GM12873 (cell line): Measurements from ENCODE around the gene CCL4.

Source experiments
- TF ChIP-seq, protein P1 (sequence below): IDR thresholded peaks from 2 replicates; pipeline ENCODE4 v1.5.1; 2012; ENCODE audit warnings: low read depth, mild to moderate bottlenecking, moderate library complexity, low read length, control low read depth; ENCODE audit not compliant: insufficient read depth; ENCODE audit errors: missing control alignments

Gene CCL4

DNA sequence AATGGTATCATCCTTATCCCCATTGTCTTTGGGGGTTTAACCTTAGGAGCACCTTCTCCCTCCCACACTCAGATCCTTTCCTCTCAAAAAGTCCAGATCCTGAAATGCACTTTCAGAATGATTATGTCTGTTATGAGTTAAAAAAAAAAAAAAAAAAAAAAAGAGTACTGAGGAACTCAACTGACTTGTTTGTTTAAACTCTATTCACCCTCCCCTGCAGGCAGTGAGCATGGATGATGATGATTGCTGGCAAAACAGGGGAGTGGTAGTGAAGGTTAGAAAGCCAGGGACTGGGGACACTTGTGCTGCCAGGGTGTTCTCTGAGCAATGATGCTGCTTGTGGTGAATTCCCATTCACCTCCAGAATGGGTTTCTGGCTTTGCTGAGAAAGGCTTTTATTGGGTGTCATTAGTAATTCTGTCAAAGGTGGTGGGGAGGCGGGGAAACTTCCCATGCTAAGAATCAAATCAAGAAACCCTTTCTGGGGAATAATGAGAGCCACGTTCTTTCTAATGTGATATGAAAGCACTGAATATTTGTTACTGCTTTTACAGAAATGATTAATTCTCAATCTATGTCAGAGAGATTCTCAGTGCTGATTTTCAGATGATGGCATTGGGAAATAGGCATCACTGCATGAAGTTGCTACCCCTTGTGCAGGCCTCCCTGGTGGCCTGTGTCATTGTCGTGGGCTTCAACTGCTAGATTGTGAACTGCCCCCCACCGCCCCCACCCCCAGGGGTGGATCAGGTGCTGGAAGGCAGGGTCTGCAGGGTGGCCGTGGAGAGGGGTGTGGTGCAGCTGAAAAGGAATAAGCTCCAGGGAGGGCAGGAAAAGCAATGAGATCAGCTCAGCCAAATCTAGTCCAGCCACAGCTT lies 14.1 kb downstream of the CCL4 start:
- TF ChIP-seq, protein P1, sequence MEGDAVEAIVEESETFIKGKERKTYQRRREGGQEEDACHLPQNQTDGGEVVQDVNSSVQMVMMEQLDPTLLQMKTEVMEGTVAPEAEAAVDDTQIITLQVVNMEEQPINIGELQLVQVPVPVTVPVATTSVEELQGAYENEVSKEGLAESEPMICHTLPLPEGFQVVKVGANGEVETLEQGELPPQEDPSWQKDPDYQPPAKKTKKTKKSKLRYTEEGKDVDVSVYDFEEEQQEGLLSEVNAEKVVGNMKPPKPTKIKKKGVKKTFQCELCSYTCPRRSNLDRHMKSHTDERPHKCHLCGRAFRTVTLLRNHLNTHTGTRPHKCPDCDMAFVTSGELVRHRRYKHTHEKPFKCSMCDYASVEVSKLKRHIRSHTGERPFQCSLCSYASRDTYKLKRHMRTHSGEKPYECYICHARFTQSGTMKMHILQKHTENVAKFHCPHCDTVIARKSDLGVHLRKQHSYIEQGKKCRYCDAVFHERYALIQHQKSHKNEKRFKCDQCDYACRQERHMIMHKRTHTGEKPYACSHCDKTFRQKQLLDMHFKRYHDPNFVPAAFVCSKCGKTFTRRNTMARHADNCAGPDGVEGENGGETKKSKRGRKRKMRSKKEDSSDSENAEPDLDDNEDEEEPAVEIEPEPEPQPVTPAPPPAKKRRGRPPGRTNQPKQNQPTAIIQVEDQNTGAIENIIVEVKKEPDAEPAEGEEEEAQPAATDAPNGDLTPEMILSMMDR: no peak

DNA sequence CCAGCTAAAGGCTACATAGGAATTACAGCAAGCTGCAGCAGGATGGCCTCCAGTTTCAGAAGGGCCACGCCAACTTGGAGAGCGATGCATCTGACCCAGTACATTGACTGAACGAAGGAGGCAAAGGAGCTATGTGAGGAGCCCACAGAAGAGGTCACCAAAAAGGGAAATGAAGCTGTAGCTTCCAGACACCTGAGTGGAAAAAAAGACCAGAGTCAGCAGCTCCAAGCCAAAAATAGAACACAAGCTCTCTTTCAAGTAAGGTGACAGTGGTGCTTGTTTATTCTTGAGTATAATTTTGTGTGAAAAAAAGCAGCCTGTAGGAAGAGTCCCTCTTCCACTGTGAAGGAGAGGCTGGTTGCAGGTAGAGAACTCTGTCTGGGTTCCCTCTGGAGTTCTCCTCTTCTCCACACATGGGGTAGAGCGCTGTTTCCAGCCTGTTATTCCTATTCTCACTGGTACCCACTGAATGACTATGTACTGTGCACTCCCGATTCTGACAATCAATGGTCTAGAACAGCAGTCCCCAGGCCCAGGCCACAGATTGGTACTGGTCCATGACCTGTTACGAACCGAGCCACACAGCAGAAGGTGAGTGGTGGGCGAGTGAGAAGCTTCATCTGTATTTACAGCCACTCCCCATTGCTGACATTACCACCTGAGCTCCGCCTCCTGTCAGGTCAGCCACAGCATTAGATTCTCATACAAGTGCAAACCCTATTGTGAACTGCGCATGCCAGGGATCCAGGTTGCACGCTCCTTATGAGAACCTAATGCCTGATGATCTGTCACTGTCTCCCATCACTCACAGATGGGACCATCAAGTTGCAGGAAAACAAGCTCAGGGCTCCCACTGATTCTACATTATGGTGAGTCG lies 15.1 kb downstream of the CCL4 start:
- TF ChIP-seq, protein P1: peak; percentile 3

DNA sequence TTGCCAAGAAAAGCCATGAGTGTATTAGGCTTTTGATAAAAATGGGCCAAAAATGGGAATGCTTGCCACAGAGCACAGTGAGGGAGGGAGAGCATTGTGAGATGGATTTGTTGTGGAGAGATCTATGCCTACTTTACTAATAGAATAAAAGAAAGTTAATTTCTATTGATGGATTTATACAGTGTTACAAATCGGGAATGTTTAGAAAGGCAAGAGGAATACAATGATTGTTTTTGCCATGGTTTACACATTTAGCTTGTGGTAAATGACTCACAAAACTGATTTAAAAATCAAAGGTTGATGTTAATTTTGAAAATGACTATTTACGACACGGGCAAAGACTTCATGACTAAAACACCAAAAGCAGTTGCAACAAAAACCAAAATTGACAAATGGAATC lies 16.6 kb downstream of the CCL4 start:
- TF ChIP-seq, protein P1: no peak

DNA sequence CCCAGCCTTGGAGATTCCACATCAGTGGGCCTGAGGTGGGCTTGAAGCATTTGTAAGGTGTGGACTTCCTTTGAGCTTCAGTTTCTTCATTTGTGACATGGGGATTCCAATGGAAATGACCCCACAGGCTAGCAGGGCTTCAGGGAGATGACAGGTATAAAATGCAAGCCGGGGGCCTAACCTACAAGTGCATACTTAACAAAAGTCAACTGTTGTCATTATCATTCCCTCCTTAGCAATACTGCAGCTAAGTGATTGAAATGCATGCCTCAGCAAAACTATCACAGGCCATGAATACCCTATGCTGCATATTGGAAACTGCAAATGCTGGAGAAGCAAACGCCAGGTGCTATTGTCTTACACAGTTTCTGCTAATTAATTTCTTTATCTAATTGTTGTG lies 19.8 kb downstream of the CCL4 start:
- TF ChIP-seq, protein P1: no peak

DNA sequence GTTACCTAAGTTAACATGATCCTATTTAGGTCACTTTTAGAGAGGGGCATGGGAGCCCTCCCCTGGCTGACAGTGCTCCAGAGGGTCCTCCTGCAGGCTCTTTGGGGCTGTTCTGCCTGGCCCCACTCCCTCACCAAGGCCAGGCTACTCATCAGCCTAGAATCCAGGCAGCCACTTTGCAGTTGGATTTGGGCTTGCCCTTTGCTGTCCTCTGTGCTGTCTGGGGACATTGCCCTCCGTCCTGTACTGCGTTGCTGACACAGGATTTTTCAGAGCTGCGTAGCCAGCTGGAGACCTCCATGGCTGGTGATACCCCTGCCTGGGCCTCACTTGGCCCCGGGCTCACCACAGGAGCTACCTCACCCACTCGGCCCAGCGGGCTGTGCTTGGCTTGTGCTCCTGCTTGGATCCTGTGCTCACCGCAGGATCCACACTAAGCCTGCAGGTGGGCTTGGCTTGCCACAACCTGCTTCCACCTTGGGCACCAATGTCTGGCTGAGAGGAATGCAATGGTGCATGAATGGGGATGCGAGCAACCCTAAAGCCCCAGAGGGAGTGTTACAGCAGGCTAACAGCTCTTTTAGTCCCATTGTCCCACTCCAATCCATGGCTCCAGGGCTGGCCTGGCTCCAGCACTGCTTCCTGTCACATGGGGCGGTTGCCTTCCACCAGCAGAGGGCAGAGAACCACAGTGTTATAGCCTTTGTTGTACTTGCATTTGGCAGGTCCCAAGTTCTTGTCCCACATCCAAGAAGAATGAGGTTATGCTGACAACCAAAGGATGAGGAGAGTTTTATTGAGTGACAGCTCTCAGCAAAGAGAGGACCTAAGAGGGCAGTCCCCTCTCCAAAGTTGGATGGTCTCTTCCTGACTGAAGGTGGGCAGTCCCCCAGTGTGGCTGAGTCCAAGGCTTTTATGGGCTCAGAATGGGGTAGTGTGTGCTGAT lies 21.5 kb downstream of the CCL4 start:
- TF ChIP-seq, protein P1: peak; percentile 12

DNA sequence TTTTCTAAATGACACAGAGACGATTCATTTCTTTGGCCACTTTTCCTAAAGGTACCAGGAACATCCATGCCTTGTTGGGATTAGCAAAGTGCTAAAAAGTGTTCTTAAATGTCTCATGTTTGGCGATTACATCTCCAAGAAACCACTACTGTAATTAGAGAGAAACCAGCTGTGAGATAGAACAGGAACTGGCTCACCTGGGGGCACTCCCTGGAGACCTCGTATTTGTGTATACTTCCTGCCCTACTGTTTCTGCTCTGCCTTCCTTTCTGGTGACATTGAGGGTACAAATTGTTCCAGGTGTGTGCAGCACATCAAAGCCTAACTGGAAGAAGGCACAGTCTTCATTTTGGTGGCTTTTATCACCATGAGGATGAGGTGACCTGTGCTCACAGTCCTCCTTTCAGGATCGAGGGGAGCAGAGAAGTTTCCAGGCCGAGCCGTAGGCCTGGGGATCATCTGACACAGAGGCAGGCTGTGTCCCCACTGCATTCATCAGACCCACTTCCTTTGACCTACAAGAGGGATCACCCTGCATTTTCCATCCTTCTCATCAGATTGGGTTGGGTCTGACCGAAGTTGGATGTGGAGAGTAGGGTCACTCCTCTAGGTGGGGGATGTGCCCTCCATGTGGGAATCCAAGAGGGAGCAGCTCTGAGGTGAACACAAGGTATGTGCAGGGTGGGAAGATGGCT lies 23.7 kb downstream of the CCL4 start:
- TF ChIP-seq, protein P1: no peak
